Subcutaneous adipose tissue (tissue), 4 donors: ENCODE data around the gene ST6GAL1. TPM values are rescaled to one million over a fixed set of nuclear protein-coding genes. Genes with fewer than 3 reads are reported as not detected.

Source experiments
- CTCF ChIP-seq: fragments of 450-650 bp; IDR thresholded peaks from one replicate; pipeline ENCODE4 v1.5.1; 2016; ENCODE audit warnings: low read depth, mild to moderate bottlenecking, control low read depth, antibody characterized with exemption, moderate library complexity
- total RNA-seq, 4 donors: library from RNA; depleted of rRNA; stranded (reverse); fragments of >200 nt; gene quantifications; one replicate each; pipeline ENCODE4 v1.1.0, GENCODE V29; 2016

Gene ST6GAL1
- total RNA-seq, 4 donors from 2014 or later, result 31.4 to 80.1 (median 43.8) TPM

GRCh38 chr3:187021748-187022402 lies 91.5 kb downstream of the ST6GAL1 start:
- no peak for TF ChIP-seq CTCF

GRCh38 chr3:187022403-187023029 lies 92.2 kb downstream of the ST6GAL1 start:
- no peak for TF ChIP-seq CTCF

GRCh38 chr3:187024536-187025226 lies 94.4 kb downstream of the ST6GAL1 start:
- TF ChIP-seq CTCF, result no peak

GRCh38 chr3:187025254-187025655 lies 94.9 kb downstream of the ST6GAL1 start:
- no peak for TF ChIP-seq CTCF

GRCh38 chr3:187025656-187026316 lies 95.5 kb downstream of the ST6GAL1 start:
- TF ChIP-seq CTCF, result no peak

- TF ChIP-seq CTCF, result no peak
Observed at GRCh38 chr3:187026317-187026670, 96.0 kb downstream of the ST6GAL1 start.

GRCh38 chr3:187027531-187028278 lies 97.4 kb downstream of the ST6GAL1 start:
- no peak for TF ChIP-seq CTCF
